LoVo (cell line): ENCODE results near the gene CTIF.

ENCODE experiments used
- DNase-seq: peaks from one replicate; pipeline ENCODE4 v3.0.0-alpha.2; 2016; ENCODE audit warnings: low spot score

CTIF gene

DNA sequence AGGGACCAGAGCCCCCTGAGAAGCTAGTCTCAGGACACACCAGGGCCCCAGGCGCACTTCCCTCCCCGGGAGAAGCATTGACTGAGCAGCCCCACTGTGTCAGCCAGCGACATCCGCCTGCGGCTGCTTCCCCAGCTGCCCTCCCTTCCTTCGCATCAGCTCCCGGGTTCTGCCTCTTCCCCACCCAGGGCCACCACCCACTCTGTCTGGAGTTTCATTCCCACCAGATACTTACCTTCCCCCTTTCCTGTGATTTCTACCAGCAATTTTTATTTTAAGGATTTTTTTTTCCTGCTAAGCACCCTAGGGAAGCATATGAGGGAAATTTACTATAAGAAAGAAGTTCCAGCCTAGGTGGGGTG, 312.7 kb downstream of the CTIF start:
- DNase-seq = no peak

DNA sequence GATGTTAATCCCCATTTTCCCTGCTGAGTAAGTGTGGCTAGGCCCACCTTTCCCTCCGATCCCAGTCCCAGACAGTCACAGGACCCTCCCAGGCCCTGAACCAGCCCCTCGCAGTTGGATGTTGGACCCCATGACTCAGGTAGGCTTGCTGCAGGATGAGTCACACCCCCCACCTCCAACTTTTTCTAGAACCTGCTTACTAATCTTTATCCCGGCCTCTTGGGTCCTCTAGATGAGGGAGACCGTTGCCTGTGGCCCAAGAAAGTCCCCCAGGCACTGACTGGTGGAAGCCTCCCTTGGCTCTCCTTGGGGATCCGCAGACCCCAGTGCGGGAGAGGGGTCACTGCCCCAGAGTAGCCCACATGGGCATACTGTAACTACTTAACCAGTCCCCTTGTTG, 313.5 kb downstream of the CTIF start:
- DNase-seq = no peak

DNA sequence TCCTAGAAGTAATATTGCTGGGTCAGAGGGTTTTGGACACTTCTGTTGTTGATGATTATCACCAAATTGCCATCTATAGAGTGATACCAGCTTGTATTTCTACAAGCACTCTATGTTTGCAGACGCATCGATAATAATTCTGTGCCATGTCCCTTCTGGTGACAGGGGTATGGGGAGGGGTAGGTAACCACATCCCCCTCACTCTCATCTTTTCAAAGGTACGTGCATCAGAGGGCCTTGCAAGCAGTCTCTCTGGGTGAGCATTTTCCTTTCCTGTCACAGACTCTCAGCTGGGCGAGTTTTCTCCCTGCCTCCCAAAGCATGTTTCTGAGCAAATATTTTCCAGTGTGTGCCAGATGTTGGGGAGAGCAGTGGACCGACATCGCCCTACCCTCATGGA, 314.0 kb downstream of the CTIF start:
- DNase-seq = no peak

DNA sequence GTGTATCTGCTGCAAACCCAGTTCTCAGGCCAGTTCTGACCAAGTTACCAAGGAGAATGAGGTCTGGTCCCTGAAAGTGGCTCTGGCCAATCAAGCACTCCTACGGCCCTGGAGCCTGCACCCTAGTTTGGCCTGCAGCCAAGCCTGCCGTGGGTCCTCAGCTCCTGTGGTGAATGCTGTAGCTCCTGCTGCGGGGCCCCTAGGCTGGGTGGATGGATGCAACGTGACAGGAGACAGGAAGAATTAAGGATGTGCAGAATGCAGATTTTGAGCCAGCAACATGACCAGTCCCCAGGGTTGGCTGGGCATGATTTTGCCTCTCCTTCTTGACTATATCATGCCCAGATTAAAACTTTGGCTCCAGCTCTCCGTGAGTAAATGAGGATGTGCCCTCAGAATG, 314.8 kb downstream of the CTIF start:
- DNase-seq = no peak

DNA sequence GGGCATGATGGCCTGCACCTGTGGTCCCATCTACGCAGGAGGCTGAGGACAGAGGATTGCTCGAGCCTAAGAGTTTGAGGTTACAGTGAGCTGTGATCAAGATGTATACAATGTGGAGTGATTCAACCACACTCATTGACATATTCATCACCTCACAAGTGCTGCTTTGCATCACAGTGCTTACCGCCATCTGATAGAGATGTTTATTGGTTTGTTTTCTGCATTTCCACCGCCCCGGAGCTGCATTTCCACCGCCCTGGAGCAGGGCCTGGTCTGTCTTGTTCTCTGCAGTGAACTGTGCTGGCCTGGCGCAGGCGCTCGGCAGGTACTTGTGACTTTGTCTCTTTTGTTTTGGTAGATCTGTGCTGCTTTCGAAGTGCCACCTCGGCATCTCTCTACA, 315.9 kb downstream of the CTIF start:
- no peak for DNase-seq

DNA sequence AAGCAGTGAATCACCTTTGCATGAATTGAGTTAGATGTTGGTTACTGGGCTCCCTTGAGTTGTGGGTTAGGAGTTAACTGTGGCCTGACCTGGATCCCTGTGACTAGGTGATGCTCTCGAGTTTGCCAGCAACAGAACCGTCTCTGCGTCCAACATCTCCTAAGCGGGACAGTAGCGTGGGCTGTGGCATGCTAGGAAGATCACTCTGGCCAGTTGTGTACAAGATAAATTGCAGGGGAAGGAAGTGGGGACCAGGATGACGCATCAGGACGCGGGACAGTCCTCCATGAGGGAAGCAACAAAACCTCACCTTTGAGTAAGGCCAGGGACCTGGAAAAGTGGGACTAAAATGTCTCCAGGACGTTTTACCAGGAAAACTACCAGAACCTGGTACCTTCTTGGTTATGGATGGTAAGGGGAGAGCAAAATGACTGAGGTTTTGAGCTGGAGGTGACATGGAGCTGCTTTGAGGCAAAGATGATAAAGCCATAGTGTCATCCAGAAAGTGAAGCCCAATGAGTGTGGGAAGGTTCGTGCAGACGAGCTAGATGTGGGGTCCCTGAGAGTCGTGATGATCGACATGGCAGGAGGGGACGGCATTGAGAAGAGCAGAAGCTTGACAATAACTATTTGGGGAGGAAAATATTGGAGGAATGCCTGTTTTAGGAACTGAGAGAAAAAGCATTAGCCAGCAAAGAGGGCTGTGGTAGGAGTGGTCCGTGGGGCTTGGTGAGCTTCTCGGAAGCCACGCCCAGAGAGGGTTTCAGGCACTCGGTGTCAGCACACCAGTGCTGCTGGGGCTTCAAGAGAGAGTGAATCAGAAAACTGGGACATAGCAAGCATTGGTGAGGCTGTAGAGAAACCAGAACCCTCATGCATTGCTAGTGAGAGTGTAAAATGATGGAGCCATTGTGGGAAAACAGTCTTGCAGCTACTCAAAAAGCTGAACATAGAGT, 316.9 kb downstream of the CTIF start:
- DNase-seq = no peak

DNA sequence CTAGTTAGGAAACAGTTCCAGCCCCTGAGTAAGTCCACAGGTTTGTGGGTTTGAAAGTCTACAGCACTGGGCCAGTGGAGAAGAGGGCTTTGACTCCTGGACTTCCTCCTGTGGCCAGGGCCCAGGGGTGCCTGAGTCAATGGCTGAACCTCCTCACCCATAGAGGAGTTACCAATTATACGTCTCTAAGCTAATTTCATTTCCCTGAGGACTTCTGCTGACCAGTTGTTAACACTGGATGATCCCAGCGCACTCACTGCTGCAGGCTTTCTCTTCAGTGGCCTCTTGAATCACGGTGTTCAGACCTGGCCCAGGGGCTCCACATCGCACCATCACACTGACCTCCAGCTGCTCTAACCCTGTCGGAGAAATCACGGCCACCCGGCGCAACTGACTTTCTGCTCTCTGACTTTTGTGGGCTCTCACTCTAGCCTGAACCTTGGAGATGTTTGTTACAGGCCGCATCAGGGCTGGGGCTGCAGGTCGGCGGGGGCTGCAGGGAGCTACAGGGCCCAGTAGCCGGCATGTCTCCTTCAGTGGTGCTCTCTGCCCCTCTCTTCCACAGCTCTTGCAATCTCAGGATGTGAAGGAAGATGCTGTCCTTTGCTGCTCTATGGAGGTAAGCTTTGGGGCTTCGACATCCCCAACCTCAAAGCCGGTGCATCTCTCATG, 318.3 kb downstream of the CTIF start:
- DNase-seq = no peak

DNA sequence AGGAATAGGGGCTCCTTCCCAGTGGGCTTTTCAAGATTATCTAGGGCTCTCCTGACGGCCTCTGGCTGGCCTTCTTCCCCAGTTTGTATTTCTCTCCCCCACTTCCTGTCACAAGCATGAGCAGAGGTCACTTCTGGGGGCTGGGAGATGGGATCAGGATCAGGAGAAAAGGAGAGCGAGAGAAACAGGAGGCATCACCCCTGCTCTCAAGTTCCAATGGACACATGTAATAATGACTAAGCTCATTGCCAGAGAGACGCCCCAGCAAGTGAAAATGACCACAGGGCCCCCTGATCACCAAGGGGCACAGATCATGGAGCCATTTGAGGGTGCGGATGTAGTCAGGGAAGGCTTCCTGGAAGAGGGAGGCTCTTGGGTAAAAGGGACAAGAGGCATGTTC, 319.8 kb downstream of the CTIF start:
- no peak for DNase-seq

DNA sequence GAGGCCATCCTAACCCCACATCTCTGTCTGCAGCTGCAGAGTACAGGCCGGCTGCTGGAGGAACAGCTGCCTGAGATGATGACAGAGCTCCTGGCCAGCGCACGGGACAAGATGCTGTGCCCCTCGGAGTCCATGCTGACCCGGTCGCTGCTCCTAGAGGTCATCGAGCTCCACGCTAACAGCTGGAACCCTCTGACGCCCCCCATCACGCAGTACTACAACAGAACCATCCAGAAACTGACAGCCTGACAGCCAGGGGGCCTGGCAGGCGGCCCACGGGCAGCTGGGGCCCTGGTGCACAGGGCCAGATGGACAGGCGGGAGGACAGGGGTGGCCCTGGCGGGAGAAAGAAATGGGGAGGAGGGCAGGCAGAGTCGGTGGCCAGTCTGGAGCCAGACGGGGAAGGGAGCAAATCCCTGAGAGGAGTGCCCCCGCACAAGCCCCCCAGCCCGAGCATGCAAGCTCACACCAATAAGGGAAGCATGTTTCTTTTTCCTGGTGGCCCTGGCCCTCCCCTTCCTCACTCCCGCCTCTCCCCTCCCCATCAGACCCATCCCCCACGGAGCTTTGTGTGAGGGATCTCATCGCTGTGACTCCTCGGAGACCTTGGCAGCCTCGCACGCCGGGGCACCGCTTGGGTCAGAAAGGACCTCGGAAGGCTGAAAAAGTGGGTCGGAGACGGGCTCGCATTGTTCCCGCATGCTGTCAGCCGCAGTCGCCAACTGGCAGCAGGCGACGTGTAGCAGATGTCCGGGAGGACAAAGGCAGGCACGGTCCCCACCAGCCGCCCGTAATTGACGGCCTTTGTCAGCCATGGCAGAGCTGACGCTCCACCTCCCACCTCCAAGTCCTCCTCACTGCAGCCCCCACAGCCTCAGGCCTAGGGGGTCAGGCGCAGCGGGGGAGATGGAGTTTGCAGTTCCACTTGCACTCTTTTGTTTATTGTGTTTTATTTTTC, 320.8 kb downstream of the CTIF start:
- DNase-seq = no peak

DNA sequence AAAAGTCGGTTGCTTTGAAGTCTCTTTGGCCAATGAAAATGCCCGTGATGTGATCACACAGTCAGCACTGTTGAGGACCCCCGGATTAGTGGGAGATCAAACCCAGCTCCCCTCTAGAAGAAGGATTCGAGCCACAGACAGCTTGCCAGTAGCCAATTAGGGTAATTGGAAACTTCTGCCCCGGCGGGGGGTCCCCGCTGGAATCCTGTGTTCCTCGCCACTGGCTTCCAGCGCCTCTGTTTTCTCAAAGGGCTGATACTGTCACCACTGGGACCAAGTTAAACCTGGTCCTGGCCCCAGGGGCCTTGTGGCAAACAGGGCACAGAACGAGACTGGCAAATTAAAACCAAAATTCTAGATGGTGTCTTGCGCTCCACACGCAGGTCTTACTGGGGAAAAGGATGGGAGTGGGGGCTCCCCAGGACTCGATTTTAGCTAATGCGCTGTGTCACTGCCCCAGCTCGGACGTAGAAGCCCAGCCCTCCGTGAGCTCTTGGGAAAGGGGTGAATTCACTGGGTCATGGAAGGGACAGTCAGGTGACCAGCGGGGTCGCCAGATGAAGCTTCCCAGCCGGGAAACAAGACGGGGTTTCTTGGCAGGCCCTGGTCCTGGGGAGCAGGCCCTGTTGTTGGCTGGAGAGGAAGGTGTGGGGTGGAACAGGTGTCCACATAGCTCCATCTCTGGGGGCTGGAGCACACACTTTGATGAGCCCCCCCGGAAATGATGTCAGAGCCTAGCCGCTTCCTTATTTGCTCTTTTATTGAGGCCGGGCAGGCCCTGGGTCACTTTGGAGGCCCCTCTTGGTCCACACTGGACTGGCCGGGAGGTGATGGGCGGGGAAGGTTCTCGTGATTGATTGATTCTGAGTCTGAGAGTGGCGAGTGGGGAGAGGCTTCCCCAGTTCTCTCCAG, 321.7 kb downstream of the CTIF start:
- no peak for DNase-seq

DNA sequence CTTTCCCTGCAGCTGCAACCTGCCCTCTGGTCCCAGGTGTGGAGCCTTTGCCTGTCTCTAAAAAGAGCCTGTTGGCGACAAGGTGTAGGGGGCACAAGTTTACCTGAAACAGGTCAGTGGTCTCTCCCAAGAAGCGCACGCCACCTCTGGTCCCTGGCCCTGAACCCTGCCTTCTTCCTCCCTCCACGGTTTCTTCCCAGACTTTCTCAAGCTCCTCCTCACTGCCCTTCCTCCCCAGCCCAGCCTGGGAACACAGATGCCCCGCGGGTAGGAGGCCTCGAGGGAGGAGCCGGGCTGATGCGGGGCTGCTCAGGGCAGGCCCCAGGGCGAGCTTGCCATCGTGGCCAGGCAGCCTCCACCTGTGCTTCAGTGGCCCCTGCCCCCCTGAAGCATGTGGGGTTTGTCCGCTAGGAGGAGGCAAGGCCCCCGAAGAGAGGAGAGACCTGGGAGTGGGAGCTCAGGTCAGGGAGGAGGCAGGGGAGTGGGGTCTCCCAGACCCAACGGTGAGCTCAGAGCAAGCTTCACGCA, 322.4 kb downstream of the CTIF start:
- DNase-seq = no peak

DNA sequence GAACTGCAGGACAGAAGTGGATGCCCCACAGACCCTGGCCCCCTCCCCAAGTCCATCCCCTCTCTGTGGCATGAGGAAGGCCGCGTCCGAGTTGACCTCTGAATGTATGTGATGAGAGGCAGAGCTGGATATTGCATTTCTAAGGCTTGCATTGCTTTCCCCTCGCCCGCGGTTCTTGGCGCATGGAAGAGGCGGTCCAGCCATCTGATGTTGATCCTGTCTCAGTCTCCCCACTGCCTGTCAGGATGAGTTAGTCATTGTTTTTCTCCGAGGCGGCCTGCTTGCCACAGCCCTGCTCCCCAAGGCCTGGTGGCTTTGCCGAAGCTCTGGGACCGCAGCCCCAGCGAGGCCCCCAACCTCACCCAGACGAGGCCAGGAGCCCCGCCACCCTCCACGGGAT, 323.3 kb downstream of the CTIF start:
- DNase-seq = no peak

DNA sequence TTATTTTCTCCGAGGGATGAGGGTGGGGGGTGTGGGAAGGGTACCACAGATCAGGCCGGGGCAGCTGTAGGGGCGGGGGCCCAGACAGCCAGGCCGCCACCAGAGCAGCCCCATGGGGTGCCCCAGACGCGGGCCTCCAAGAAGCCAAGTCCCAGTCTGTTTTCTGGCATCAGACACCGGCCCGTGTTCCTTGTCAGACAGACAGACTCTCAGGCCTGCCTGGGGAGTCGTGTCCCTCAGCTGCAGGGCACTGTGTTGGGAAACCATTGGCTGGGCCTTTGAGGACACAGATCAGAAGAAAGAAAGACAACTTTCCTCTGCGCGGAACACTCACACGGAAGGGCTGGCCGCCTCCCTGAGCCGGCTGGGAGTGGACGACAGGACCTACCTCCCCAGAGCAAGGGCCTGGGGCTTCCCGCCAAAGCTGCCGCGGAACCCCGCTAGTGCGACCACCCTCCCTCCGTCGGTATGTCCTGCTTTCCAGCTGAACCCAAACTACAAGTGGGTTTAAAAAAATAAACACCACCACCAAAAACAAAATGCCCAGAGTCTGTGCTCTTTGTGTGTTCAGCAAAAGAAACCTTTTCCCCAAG, 323.9 kb downstream of the CTIF start:
- no peak for DNase-seq

DNA sequence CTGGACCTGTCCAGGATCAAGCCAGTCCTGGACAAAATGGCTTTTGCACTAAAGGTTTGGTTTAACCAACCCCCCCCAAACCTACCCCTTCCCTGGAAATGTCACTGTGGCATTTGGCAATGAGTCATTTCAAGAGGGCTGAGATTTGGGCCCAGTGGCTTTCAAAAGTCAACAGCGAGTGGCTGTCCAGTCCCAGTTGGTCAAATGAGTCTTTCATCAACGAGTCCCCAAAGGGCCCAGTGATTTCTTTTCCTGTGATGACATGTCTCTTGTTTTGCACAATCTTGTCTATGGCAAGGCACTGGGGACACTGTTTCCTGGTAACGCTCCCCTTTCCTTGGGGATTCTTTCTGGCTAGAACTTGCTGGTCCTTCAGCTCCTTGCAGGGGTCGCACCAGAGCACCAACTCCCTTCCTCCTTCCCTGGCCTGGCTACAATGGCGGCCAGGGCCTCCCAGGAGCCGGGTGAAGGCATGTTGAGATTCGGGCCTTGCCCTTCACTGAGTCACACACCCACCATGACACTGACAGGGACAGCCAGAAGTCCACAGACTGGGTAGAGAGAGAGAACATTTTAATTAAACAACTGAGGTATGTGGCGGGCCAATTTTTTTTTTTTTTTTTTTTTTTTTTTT, 324.7 kb downstream of the CTIF start:
- DNase-seq = no peak

DNA sequence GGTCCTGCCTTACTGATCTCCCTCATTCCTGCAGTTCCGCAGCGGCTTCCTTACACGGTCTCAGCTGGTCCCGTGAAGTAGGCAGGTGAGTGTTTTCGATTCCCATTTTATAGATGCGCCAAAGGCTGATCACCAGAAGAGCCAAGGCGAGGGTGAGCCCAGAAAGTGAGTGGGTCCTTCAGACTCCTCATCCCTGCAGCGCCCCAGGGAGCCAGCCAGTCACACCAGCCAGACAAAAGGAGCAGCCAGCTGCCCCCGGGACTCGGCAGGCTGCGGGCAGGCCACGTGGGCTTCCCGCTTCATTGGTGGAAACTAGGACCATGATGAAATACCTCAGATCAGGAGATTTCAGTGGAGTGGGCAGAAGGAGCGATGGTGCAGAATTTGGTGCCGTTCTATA, 326.0 kb downstream of the CTIF start:
- no peak for DNase-seq

DNA sequence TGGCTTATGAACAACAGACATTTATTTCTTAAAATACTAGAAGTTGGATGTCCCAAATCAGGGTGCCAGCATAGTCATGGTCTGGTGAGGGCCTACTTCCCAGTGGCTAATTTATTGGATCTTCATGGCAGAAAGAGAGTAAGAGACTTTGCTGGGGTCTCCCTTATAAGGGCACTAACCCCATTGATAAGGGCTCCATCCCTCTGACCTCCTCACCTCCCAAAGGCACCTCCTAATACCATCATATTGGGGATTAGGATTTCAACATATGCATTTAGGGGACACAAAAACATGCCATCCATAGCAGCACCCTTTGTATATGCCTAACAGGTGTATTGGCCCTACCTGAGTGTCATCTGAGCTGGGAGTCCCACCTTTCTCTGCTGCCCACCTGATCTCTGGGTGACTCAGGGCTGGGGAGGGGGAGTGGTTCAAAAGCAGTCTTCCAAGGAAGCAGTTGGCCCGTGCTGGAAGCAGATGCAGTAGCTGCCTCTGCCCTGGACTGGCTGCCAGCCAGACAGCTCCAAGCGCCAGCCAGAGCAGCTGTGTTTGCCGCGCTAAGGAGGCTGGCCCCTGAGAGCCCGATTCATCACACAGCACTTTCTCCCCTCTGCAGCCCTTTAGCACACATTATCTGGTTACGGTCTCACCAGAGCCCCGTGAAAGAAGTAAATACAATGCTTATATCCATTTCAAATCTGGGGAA, 327.4 kb downstream of the CTIF start:
- no peak for DNase-seq

DNA sequence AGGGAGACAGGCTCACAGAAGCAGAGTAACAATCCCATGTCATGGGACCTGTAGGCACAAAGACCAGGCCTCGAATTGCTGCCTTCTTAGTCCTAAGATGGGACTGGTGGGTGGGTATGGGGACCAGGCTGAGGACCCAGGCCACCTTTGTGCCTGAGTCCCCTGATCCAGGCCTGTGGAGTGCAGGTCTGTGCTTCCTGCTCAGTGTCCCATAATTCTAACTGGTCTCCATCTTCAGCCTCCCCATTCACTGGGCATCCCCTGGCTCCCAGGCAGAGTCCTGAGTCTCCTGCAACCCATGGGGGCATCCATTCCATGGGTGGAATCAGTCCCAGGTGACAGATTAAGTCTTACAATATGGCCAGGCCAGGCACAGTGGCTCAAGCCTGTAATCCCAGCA, 328.0 kb downstream of the CTIF start:
- DNase-seq = no peak

DNA sequence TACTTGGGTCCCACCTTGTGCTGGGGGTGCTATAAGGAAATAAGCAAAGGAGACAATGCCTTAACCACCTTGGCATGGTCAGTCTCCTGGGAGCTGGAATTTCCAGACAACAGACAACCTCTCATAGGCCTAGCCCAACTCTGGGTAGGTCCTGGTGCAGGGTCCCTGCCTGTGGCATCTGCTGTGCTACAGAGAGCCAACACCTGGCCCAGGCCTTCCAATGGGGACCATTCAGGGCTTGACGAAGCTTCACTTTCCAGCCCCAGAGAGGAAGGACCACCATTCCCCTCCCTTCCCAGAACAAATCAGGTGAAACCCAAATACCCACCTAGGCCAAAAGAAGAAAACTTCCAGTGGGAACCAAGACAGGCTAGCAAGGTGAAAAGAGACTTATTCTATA, 329.1 kb downstream of the CTIF start:
- no peak for DNase-seq
